Chondrocyte (in vitro differentiated cells): ENCODE data around the gene DCLRE1C. TPM values are rescaled to one million over a fixed set of nuclear protein-coding genes. Genes with fewer than 3 reads are reported as not detected.

ENCODE experiments used
- DNase-seq: peaks from one replicate; pipeline ENCODE4 v3.0.0; 2021; ENCODE audit warnings: mixed read lengths, low spot score
- H3K27ac Mint-ChIP-seq: one replicate; pipeline ENCODE4 v1.8.0; 2021; ENCODE audit warnings: mild to moderate bottlenecking, moderate library complexity, mixed read lengths; ENCODE audit not compliant: unreplicated experiment
- H3K27me3 Mint-ChIP-seq: 2 replicates; pipeline ENCODE4 v1.8.0; 2021; ENCODE audit warnings: low read depth, mixed read lengths
- H3K36me3 Mint-ChIP-seq: 2 replicates; pipeline ENCODE4 v1.8.0; 2021; ENCODE audit warnings: low read depth, mixed read lengths
- H3K4me1 Mint-ChIP-seq: 2 replicates; pipeline ENCODE4 v1.8.0; 2021; ENCODE audit warnings: low read depth, mild to moderate bottlenecking, mixed read lengths
- H3K4me3 Mint-ChIP-seq: one replicate; pipeline ENCODE4 v1.8.0; 2021; ENCODE audit warnings: mild to moderate bottlenecking, moderate library complexity, mixed read lengths; ENCODE audit not compliant: unreplicated experiment
- H3K9me3 Mint-ChIP-seq: 2 replicates; pipeline ENCODE4 v1.8.0; 2021; ENCODE audit warnings: low read depth, mixed read lengths
- total RNA-seq: library from RNA; stranded (reverse); gene quantifications from 3 replicates; pipeline ENCODE4 v1.2.1, GENCODE V29; 2021
- TF ChIP-seq, protein P1 (sequence below): fragments of 200-600 bp; sonication (generic); IDR thresholded peaks from 2 replicates; pipeline ENCODE4 v1.5.0; 2021; ENCODE audit warnings: antibody characterized with exemption, mild to moderate bottlenecking, moderate library complexity

Gene DCLRE1C
- total RNA-seq, 1 donor from 2014 or later, result 7.4 TPM

DNA sequence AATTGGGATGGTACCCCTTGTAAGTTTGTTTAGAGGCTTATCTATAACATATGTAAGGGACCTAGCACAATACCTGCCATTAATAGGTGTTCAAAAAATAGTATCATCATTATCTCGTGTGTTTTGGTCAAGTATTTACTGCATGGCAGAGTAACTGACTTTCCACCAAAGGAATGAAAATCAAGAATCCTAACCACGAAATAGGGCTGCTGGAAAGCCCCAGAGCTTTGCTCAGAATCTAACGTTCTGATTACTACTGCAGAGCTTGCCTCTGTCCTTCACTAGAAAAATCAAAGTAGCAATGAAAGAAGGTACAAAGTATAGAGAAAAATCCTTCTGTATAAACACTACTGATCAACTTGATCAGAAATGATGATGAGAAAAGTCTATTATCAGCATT is 34.9 kb downstream of the DCLRE1C start:
- H3K27me3 Mint-ChIP-seq, result no peaks in the 10 kb centered on the region
- H3K36me3 Mint-ChIP-seq, result peaks cover 67% of the 10 kb centered on the region
- TF ChIP-seq, protein P1, sequence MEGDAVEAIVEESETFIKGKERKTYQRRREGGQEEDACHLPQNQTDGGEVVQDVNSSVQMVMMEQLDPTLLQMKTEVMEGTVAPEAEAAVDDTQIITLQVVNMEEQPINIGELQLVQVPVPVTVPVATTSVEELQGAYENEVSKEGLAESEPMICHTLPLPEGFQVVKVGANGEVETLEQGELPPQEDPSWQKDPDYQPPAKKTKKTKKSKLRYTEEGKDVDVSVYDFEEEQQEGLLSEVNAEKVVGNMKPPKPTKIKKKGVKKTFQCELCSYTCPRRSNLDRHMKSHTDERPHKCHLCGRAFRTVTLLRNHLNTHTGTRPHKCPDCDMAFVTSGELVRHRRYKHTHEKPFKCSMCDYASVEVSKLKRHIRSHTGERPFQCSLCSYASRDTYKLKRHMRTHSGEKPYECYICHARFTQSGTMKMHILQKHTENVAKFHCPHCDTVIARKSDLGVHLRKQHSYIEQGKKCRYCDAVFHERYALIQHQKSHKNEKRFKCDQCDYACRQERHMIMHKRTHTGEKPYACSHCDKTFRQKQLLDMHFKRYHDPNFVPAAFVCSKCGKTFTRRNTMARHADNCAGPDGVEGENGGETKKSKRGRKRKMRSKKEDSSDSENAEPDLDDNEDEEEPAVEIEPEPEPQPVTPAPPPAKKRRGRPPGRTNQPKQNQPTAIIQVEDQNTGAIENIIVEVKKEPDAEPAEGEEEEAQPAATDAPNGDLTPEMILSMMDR, result no peak
- H3K4me3 Mint-ChIP-seq, result no peak overlapping the region
- peaks cover 3% of the 10 kb centered on the region for H3K4me1 Mint-ChIP-seq
- no peak for DNase-seq
- H3K9me3 Mint-ChIP-seq, result peaks cover 17% of the 10 kb centered on the region
- H3K27ac Mint-ChIP-seq, result no peak overlapping the region

GRCh38 chr10:14917827-14918226 is 36.1 kb downstream of the DCLRE1C start:
- DNase-seq, result no peak
- Mint-ChIP-seq H3K36me3 (peaks cover 70% of the 10 kb centered on the region), H3K27me3 (no peaks in the 10 kb centered on the region), H3K27ac (no peak overlapping the region), H3K4me3 (no peak overlapping the region), H3K4me1 (peaks cover 3% of the 10 kb centered on the region), H3K9me3 (peaks cover 17% of the 10 kb centered on the region)
- TF ChIP-seq, protein P1, result no peak

DNA sequence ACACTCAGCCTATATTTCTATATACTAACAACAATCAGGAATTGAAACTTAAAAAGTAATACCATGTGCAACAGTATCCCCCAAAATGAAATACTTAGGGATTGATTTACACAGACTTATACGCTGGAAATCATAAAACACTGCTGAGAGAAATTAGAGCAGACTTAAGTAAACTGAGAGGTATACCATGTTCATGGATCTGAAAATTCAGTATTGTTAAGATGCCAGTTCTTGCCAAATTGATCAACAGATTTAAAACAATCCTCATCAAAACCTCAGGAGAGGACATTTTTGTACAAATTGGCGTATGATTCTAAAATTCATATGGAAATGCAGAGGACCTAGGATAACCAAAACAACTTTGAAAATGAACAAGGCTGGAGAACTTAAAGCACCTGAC is 37.3 kb downstream of the DCLRE1C start:
- peaks cover 64% of the 10 kb centered on the region for H3K36me3 Mint-ChIP-seq
- no peak overlapping the region for H3K4me3 Mint-ChIP-seq
- DNase-seq, result no peak
- H3K4me1 Mint-ChIP-seq, result peaks cover 3% of the 10 kb centered on the region
- H3K9me3 Mint-ChIP-seq, result peaks cover 17% of the 10 kb centered on the region
- TF ChIP-seq, protein P1, result no peak
- H3K27ac Mint-ChIP-seq, result no peak overlapping the region
- H3K27me3 Mint-ChIP-seq, result no peaks in the 10 kb centered on the region

DNA sequence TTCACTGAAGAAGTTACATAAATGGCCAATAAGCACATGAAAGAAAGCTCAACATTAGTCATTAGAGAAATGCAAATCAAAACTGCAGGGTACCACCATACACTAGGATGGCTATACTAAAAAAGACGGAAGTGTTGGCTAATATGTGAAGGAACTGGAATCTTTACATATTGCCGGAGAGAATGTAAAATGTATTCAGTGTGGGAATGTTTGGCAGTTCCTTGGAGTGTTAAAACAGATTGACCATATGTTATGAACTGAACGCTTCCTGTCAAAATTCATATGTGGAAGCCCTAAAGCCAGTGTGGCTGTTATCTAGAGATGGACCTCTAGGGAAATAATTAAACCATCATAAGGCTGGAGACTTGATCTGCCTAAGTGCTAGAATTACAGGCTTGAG is 42.1 kb downstream of the DCLRE1C start:
- no peak overlapping the region for H3K4me3 Mint-ChIP-seq
- peaks cover 57% of the 10 kb centered on the region for H3K36me3 Mint-ChIP-seq

GRCh38 chr10:14910953-14911352 is 42.9 kb downstream of the DCLRE1C start:
- Mint-ChIP-seq H3K36me3 (peaks cover 51% of the 10 kb centered on the region), H3K4me1 (peaks cover 3% of the 10 kb centered on the region), H3K27ac (no peak overlapping the region), H3K27me3 (no peaks in the 10 kb centered on the region), H3K9me3 (peaks cover 7% of the 10 kb centered on the region), H3K4me3 (no peak overlapping the region)
- no peak for DNase-seq
- TF ChIP-seq, protein P1, result no peak

More for the DNA sequence above, 42.1 kb downstream of the DCLRE1C start:
- H3K27me3 Mint-ChIP-seq, result no peaks in the 10 kb centered on the region
- TF ChIP-seq, protein P1, result no peak
- peaks cover 3% of the 10 kb centered on the region for H3K4me1 Mint-ChIP-seq
- H3K9me3 Mint-ChIP-seq, result peaks cover 14% of the 10 kb centered on the region
- DNase-seq, result no peak
- H3K27ac Mint-ChIP-seq, result no peak overlapping the region
